NK-92 (cell line): ENCODE results near the gene SLCO2A1.

Experiments
- DNase-seq: peaks from one replicate; lab custom pipeline; 2025; ENCODE audit not compliant: unreplicated experiment; lab: John Stamatoyannopoulos, UW

The SLCO2A1 gene

DNA sequence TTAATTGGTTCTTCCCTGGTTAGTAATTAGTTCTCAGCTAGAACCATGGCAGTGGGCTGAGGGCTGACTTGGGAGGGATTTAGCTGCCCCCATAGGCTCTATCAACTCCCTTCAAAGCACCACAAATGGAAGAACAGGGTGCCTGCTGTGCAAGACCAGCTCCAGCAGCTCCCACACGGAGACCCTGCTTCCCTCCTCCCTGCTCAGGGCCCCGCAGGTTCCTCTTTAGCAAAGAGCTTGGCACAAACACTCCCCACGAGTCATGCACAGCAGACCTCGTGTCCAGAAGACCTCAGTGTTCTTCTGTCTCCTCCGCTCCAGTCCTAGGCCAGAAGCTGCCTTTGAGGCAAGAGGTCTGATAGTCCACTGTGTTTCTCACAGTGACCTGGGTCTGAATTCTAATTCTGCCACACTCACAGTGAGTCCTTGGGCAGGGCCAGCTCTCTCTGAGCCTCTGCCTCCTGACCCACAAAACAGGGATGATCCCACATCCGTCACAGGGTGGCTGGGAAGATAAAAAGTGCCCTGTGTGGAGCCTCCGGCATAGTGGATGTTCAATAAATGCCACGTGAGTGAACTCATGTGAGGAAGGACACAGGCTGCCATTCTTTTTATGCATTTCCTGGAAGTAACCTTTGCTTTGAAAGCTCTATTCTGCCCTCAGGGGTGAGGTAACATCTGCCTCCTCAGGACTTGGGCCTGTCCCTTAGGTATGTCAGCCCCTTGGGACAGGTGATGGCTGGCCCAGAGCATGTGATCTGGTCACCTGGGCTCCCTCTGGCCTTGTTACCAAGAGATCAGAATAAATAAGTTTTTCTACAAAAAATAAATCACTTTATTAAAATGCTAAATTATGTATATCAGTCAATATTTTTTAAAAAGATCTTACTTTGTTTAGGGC lies 141.7 kb downstream of the SLCO2A1 start:
- no peak for DNase-seq

DNA sequence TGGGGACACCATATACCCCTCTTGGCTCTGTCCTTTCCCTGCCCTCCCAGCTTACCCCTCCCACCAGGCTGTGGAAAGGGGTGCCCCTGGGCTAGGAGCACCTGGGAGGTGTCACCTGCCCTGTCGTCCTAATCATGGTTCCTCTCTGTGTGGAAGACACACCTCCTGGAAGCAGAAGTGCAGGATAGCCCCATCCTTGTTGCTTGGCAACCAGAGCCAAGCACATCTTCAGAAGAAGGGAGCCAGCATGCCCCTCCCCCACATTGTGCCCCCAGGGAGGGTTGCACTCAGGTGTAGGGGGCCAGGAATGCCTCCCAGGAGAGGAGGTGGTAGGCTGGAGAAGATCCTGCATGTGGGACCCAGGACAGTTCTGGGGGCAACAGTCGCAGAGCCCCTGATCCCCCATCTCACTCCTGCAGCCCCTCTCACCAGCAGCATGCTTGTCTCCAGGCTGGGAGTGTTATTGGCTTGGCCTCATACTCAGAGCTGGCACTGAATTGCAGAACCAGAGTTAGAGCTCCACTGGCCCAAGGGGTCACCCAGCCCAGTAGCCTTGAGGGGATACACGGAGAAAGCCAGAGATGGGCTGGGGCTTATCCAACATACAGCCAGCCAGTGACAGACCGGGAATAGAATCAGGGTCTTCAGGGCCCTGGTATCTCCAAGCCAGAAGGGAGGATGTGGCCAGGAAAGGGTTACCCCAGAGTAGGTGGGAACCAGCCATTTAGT lies 142.5 kb downstream of the SLCO2A1 start:
- DNase-seq, result no peak

DNA sequence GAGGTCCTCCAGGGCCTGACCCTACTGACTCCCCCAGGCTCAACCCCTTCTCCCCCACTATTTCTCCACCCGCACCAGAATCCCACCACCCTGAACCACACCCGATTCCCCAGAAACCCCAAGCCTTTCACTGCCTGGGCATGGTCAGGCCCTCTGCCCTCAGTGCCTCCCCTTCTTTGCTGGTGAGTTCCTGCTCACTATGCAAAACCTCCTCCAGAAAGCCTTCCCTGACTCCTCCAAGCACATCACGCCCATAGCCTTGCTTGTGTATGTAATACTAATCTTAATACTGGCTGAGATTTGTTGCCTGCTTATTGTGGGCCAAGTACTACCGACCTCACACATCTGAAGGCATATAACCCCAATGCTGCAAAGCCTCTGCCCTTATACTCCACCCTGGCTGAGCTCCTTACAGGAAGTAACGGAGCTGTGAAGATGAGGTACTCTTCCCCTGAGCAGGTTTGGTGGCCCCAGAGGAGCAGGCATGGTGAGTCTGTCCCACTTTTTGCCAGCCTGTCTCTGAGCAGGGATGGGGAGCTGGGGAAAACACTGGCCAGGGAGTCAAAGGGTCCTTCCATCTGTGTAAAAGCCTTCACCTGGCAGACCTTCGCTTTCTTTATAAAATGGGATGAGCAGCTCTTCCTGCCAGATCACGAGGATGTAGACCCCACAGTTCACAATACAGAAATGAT lies 143.5 kb downstream of the SLCO2A1 start:
- no peak for DNase-seq

DNA sequence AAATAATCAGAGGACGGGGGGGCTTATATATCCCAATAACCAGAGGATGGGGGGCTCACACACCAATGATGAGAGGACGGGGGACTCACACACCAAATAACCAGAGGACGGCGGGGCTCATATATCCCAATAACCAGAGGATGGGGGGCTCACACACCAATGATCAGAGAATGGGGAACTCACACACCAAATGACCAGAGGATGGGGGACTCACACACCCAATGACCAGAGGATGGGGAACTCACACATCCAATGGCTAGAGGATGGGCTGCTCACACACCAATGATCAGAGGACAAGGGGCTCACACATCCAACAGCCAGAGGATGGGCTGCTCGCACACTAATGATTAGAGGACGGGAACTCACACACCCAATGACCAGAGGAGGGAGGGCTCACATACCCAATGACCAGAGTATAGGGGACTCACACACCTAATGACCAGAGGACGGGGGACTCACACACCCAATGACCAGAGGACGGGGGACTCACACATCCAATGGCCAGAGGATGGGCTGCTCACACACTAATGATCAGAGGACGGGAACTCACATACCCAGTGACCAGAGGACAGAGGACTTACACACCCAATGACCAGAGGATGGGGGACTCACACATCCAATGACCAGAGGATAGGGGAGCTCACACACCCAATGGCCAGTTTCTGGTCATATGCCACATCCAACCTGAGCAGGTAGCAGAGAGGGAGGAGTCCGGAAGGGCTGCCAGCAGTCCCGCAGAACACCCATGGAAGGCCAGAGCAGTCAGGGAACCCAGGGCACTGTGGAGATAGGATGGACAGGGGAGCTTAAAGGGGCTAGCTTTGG lies 144.6 kb downstream of the SLCO2A1 start:
- no peak for DNase-seq

DNA sequence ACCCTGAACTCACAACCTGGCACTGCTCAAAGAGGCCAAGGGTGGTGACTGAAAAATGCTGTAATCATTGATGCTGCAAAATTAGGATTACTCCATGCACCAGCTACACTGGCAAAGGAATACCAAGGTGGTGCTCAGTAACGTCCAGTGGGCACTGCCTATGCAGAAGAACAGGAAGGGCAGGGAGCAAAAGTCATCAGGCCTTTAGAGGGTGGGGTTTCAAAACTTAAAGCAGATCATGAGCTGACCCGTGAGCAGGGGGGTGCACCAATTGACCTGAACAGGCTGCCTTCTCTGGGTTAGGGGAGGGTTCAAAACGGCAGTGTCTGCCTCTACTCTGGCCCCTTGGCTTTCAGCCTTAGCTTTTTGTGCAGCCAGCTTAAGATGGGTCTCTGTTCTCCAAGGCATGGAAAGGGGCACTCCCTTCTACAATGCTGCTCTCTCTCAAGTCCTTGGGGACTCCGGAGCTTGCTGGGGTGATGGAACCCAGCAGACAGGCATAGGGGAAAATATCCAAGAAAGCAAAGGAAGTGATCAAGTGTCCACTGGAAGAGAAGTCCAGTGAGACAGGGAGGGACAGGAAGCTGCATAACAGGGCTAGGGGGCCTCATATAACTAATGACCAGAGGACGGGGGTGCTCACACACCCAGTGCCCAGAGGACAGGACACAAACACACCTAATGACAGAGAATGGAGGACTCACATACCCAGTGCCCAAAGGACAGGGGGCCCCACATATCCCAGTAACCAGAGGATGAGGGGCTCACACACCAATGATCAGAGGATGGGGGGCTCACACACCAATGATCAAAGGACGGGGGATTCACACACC lies 145.5 kb downstream of the SLCO2A1 start:
- DNase-seq, result no peak

DNA sequence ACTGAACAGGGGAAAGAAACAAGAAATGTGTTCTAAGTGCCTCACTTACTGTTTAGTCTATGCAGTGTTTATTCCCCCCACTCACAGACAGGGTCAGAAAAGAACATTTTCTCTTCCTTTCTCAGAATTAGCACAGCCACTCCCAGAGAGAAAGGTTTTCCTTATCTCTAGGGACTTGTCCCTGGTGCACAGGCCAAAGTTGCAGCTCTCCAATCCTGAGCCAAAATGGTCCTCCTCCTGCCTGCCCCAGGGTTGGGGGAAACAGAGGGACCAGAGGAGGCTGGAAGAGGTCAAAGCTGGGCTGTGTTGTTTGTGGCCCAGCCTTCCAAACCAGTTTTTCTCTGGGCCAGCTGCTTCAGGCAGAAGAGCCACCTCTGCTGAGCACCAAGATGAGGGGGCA lies 146.1 kb downstream of the SLCO2A1 start:
- DNase-seq, result no peak

DNA sequence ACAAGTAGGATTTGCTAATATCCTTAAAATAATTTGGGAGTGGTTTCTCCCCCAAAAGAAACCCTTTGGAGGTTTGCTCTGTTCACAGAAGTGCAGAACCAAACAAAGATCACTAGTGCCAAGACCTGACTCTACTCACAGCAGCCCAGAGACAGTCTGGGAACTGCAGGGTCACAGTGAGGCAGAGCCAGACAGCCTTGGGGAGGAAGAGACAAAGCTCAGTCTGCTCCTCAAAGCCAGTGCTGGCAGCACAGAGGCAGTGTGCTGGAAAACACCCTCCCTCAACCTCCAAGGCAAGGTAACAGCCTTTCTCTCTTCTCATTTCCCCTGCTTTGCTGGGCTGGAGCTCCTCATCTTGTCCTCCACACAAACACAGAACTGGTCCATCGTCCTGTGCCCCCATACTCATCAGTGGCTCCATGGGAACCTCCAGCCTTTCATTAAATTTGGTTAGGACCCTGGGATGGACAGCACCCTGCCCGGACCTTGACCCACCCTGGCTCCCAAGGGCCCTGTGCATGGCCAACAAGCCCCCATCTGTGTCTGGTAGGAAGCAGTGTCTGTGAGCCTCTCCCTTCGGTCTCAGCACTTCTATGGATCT lies 146.6 kb downstream of the SLCO2A1 start:
- no peak for DNase-seq

DNA sequence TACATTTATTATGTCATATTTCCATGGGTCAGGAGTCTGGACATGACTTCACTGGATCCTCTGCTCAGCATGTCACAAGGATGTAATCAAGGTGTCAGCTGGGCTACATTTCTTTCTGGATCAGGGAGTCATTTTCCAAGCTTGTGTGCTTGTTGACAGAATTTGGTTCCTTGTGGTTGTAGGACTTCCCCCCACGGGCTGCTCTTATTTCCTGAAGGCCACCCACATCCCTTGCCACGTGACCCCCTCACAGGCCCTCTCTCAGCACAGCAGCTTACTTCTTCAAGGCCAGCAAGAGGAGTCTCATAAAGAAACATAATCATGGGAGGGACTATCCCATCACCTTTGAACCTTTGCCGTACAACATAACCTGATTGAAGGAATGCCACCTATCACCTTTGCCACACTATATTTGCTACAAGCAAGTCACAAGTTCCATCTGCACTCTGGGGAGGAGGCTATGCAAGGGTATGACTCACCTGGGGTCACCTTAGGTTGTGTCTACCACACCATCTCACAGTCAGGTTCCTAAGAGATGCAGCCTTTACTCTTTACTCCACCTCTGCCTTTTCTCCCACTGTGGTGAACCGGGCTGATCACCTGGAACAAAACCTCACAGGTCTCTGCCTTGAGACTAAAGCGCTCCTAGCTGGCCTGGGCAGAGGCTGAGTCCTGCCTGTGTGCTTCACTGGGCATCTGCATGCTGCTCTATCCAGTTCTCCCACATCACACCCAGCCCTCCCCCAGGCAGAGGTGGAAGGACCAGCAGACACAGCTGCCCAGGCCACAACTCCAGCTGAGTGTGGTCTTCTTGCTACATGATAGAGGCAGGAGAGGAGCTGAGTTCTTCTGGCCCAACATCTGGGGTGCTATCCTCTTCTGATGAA lies 147.5 kb downstream of the SLCO2A1 start:
- no peak for DNase-seq

DNA sequence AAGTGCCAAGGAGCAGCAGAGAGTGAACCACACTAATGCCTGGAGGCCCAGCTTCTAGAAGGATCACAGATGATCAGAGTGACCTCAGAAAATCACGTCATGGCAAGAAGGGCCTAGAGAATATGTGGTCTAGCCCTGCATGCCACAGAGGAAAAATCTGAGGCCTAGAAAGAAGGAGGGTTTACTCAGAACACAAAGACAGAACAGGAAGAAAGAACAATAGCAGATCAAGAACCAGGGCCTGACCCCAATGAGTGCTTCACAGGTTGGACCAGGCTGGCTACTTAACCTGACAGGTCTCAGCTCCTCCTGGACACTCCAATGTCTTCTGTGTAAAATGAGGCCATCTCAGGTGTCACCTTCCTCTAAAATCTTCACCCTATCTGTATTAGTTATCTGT lies 148.2 kb downstream of the SLCO2A1 start:
- no peak for DNase-seq

DNA sequence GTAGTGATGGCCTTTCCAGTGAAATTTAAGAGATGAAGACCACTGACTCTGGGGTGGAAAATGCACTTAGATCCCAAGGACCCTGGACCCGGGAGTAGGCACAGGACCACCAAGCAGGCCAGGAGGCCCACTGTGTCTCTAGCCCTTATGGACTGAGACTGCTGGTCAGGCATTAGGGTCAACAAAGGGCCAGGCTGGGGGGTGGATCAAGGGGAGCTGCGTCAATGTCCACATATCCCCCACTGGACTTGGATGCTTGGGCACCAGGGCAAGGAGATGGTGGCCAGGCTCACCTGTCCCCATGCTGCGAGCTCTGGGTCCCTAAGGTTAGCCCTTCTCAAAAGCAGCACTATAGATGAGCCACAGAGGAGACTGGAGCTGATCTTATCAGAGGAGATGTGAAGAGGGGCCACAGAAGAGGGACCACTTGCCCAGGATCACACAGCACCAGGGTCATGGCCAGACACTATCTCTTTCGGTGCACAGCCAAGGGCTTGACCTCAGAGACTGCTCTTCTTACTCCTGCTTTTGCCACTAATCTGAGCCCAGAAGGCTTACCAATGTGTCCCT lies 148.8 kb downstream of the SLCO2A1 start:
- no peak for DNase-seq

DNA sequence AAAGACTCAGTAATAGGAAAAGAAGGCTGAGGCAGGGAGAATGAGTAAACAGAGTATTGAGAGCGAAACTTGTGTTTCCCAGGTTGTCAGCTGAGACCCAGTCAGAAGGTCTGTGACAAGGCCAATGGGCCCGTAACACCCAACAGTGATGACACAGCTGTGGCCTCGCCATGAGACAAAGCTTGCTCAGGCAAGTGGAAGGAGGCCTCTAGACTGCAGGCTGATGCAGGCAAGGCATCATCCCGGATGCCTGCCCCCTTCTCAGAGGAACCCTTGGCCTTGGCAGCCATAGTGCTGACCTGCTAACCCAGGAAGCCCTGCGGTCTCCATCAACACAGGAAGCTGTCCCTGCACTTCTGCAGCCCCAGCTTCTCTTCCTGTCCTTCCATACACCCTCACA lies 149.4 kb downstream of the SLCO2A1 start:
- DNase-seq, result no peak

DNA sequence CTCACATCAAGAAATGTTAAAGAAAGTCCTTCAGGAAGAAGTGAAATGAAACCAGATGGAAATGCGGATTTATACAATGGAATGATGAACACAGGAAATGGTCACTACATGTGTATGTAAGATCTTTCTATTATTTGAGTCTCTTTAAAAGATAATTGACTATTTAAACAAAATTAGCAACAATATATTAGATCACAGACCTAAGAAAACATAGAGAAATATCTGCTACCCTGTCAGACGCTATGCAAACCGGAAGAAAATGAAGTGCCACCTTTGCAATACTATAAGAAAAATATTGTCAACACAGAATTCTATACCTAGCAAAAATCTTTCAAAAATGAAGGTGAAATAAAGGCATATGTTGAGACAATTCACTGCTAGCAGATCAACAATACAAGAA lies 151.2 kb downstream of the SLCO2A1 start:
- no peak for DNase-seq
